ENCODE measurements around the gene PAM.

- TF ChIP-seq CTCF (IDR thresholded peaks at IDR 0.05) (no peak), POLR2A (IDR thresholded peaks at IDR 0.05) (no peak), POLR2AphosphoS5 (IDR thresholded peaks at IDR 0.05; ENCODE audit: insufficient read depth in 1 of 2, low read depth in 1 of 2) (no peak)
Observed at GRCh38 chr5:102834438-102834964, 79.4 kb downstream of the PAM start.
